Colonic mucosa (tissue), 4 donors: ENCODE measurements around the gene INTS11. TPM values are rescaled to one million over a fixed set of nuclear protein-coding genes. Genes with fewer than 3 reads are reported as not detected.
A peak's percentile ranks its signal among the peaks of the same experiment; 100 is the strongest.

Experiments used
- DNase-seq: peaks from one replicate; pipeline ENCODE4 v3.0.0-alpha.2; 2020
- H3K27ac ChIP-seq: fragments of 200-600 bp; one replicate; pipeline ENCODE4 v1.8.0; 2021
- H3K27me3 ChIP-seq: fragments of 200-600 bp; one replicate; pipeline ENCODE4 v1.8.0; 2021
- H3K36me3 ChIP-seq: fragments of 200-600 bp; one replicate; pipeline ENCODE4 v1.8.0; 2021
- H3K4me1 ChIP-seq: fragments of 200-600 bp; one replicate; pipeline ENCODE4 v1.8.0; 2021; ENCODE audit warnings: mild to moderate bottlenecking
- H3K4me3 ChIP-seq: fragments of 200-600 bp; one replicate; pipeline ENCODE4 v1.8.0; 2021
- H3K9ac ChIP-seq, 2 donors: one replicate each; pipeline ENCODE4 v1.7.0; 2013; ENCODE audit warnings: control low read depth in 2 of 2, low read depth in 2 of 2, low read length in 2 of 2
- H3K9me3 ChIP-seq: fragments of 200-600 bp; one replicate; pipeline ENCODE4 v1.8.0; 2021
- CTCF ChIP-seq: fragments of 200-600 bp; IDR thresholded peaks from one replicate; pipeline ENCODE4 v1.8.0; 2022; ENCODE audit warnings: antibody characterized with exemption, mild to moderate bottlenecking
- intact Hi-C: fragments of 100-400 bp; cut with DNase I; formaldehyde crosslinking; loops from one replicate; pipeline ENCODE4 v1.14.1; 2022
- total RNA-seq, 2 donors: library from RNA; stranded (reverse); fragmentation: NEBNext Ultra II Directional in 1 of 2; extraction: Animal tissue kit (Norgen Biotek cat#: 25700) in 1 of 2; gene quantifications; one replicate each; pipeline ENCODE4 v1.2.1, GENCODE V29; 2021
- donor health status: healthy.
- donor health status: DM: no; HTN: no; CAD: no.
- donor health status: DM: no; HTN: no; CAD: no.

INTS11 gene
- total RNA-seq, 2 donors from 2014 or later: 70.6 to 126 TPM

GRCh38 chr1:1292851-1293250 is 31.6 kb downstream of the INTS11 start:
- TF ChIP-seq CTCF: no peak
- Histone ChIP-seq H3K27me3 (no peaks in the 10 kb centered on the region), H3K4me3 (no peak overlapping the region), H3K27ac (no peak overlapping the region), H3K9me3 (no peaks in the 10 kb centered on the region), H3K9ac (no peak overlapping the region), H3K36me3 (no peaks in the 10 kb centered on the region), H3K4me1 (peaks cover 6% of the 10 kb centered on the region)
- DNase-seq: no peak
- intact Hi-C loops: loop anchor here (5.0 to 10.0 kb wide), 2 partner anchors 171 to 308 kb away; partner anchors contain the start of gene PERM1

- H3K27ac ChIP-seq: no peak overlapping the region
- intact Hi-C loops: loop anchor here (5.0 to 10.0 kb wide), 2 partner anchors 170 to 308 kb away; partner anchors contain the start of gene PERM1
- H3K9me3 ChIP-seq: no peaks in the 10 kb centered on the region
- H3K36me3 ChIP-seq: no peaks in the 10 kb centered on the region
- no peak overlapping the region for H3K9ac ChIP-seq
- no peak for DNase-seq
- H3K4me3 ChIP-seq: no peak overlapping the region
- no peak for TF ChIP-seq CTCF
- peaks cover 3% of the 10 kb centered on the region for H3K27me3 ChIP-seq
- peaks cover 6% of the 10 kb centered on the region for H3K4me1 ChIP-seq
Measured at GRCh38 chr1:1292442-1292779, 32.0 kb downstream of the INTS11 start.

GRCh38 chr1:1291548-1292441 is 32.7 kb downstream of the INTS11 start:
- no peak overlapping the region for H3K4me3 ChIP-seq
- H3K27ac ChIP-seq: no peak overlapping the region
- intact Hi-C loops: loop anchor here (5.0 to 10.0 kb wide), 2 partner anchors 169 to 307 kb away; partner anchors contain the start of gene PERM1
- DNase-seq: peak; percentile 83
- H3K27me3 ChIP-seq: peaks cover 8% of the 10 kb centered on the region
- H3K4me1 ChIP-seq: peaks cover 6% of the 10 kb centered on the region
- H3K36me3 ChIP-seq: no peaks in the 10 kb centered on the region
- peak overlapping the region in 1 of 2 donors; percentile 12 for H3K9ac ChIP-seq
- no peaks in the 10 kb centered on the region for H3K9me3 ChIP-seq
- TF ChIP-seq CTCF: peak; percentile 66

GRCh38 chr1:1291023-1291528 is 33.4 kb downstream of the INTS11 start:
- H3K27me3 ChIP-seq: peaks cover 15% of the 10 kb centered on the region
- peaks cover 6% of the 10 kb centered on the region for H3K4me1 ChIP-seq
- TF ChIP-seq CTCF: no peak
- no peak overlapping the region for H3K9ac ChIP-seq
- intact Hi-C loops: loop anchor here (5.0 to 10.0 kb wide), 2 partner anchors 169 to 306 kb away; partner anchors contain the start of gene PERM1
- no peaks in the 10 kb centered on the region for H3K9me3 ChIP-seq
- no peaks in the 10 kb centered on the region for H3K36me3 ChIP-seq
- H3K4me3 ChIP-seq: no peak overlapping the region
- H3K27ac ChIP-seq: no peak overlapping the region
- DNase-seq: peak; percentile 58

- Histone ChIP-seq H3K36me3 (no peaks in the 10 kb centered on the region), H3K9me3 (no peaks in the 10 kb centered on the region), H3K27me3 (peaks cover 21% of the 10 kb centered on the region), H3K4me3 (no peak overlapping the region), H3K4me1 (peaks cover 13% of the 10 kb centered on the region), H3K9ac (no peak overlapping the region), H3K27ac (no peak overlapping the region)
- peak; percentile 86 for DNase-seq
- intact Hi-C loops: loop anchor here (5.0 to 10.0 kb wide), 2 partner anchors 168 to 305 kb away; partner anchors contain the start of gene PERM1
- peak; percentile 57 for TF ChIP-seq CTCF
Measured at GRCh38 chr1:1290238-1290731, 34.2 kb downstream of the INTS11 start.
